Activated T-cell treated with anti-CD3 and anti-CD28 coated beads, Interleukin-2, amount 50 U/mL, for 4 hours (primary cell): ENCODE data around the gene DLL1. TPM values are rescaled to one million over a fixed set of nuclear protein-coding genes. Genes with fewer than 3 reads are reported as not detected.

Experiments used
- ATAC-seq, 2 donors: fragments of 200-7000 bp; cut with Tn5 transposase; one replicate each; pipeline ENCODE4 v1.10.0; 2021
- DNase-seq: peaks from one replicate; pipeline ENCODE4 v3.0.0-alpha.2; 2020
- H3K27me3 Mint-ChIP-seq: one replicate; pipeline ENCODE4 v1.8.0; 2021; ENCODE audit warnings: low read depth, mixed read lengths
- H3K36me3 Mint-ChIP-seq: one replicate; pipeline ENCODE4 v1.8.0; 2022; ENCODE audit warnings: mixed read lengths; ENCODE audit not compliant: insufficient read depth
- H3K4me1 Mint-ChIP-seq: one replicate; pipeline ENCODE4 v1.8.0; 2021; ENCODE audit warnings: low read depth, mixed read lengths
- H3K4me3 Mint-ChIP-seq: one replicate; pipeline ENCODE4 v1.8.0; 2021; ENCODE audit warnings: mild to moderate bottlenecking, moderate library complexity, mixed read lengths
- H3K9me3 Mint-ChIP-seq: one replicate; pipeline ENCODE4 v1.8.0; 2021; ENCODE audit warnings: mixed read lengths
- total RNA-seq, 3 donors: library from RNA; stranded (reverse); gene quantifications; one replicate each; pipeline ENCODE4 v1.2.1, GENCODE V29; 2021

Gene DLL1
- total RNA-seq, 3 donors from 2014 or later = 0.18 to 1.4 (median 1.0) TPM

DNA sequence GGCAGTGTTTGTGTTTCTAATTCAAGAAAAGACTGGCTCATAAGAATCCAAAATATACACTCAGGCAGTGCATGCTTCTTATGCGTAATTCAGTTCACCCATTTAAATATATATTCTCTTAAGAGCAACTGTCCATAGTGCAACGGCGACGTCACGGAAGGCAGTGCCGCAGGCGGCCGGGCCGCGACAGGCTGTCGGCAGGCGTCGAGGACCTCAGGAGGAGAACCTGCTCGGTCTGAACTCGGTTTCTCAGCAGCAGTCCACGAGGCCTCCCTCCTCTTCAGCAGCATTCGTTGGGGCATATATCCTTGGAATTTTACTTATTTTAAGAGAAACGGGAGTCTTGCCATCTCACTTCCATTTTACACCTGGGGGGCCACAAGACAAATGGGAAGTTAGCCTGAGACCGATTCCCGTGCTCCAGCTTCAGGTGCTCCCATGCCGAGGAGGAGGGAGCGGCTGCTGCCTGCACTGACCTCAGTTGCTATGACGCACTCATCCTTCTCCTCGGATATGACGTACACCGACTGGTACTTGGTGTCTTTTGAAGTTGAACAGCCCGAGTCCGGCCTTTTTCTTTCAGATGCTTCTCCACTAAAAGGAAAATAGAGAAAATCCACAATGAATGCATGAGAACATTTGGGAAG lies 8.2 kb downstream of the DLL1 start:
- H3K4me3 Mint-ChIP-seq = no peak overlapping the region
- peaks cover 10% of the 10 kb centered on the region for H3K27me3 Mint-ChIP-seq

GRCh38 chr6:170281331-170282292 lies 9.3 kb downstream of the DLL1 start:
- DNase-seq (no peak), ATAC-seq (no peak)
- peaks cover 3% of the 10 kb centered on the region for H3K36me3 Mint-ChIP-seq
- no peak overlapping the region for H3K4me3 Mint-ChIP-seq
- no peaks in the 10 kb centered on the region for H3K9me3 Mint-ChIP-seq
- peaks cover 9% of the 10 kb centered on the region for H3K27me3 Mint-ChIP-seq
- H3K4me1 Mint-ChIP-seq = peaks cover 25% of the 10 kb centered on the region

More for the DNA sequence above, 8.2 kb downstream of the DLL1 start:
- H3K4me1 Mint-ChIP-seq = peaks cover 22% of the 10 kb centered on the region
- no peaks in the 10 kb centered on the region for H3K9me3 Mint-ChIP-seq
- peaks cover 3% of the 10 kb centered on the region for H3K36me3 Mint-ChIP-seq
- DNase-seq (no peak), ATAC-seq (no peak)

- H3K36me3 Mint-ChIP-seq = peaks cover 3% of the 10 kb centered on the region
- H3K4me3 Mint-ChIP-seq = peak overlapping the region; percentile 37
- DNase-seq = no peak
- peaks cover 25% of the 10 kb centered on the region for H3K4me1 Mint-ChIP-seq
- H3K27me3 Mint-ChIP-seq = peaks cover 9% of the 10 kb centered on the region
- H3K9me3 Mint-ChIP-seq = no peaks in the 10 kb centered on the region
- ATAC-seq = peak; percentile 36 to 54
Measured at GRCh38 chr6:170280689-170281045, 10.2 kb downstream of the DLL1 start.

GRCh38 chr6:170279977-170280688 lies 10.7 kb downstream of the DLL1 start:
- ATAC-seq = peak; percentile 65 to 91
- peaks cover under 1% of the 10 kb centered on the region for H3K36me3 Mint-ChIP-seq
- peaks cover 5% of the 10 kb centered on the region for H3K27me3 Mint-ChIP-seq
- H3K9me3 Mint-ChIP-seq = no peaks in the 10 kb centered on the region
- H3K4me3 Mint-ChIP-seq = peak overlapping the region; percentile 37
- H3K4me1 Mint-ChIP-seq = peaks cover 25% of the 10 kb centered on the region
- peak; percentile 39 for DNase-seq

DNA sequence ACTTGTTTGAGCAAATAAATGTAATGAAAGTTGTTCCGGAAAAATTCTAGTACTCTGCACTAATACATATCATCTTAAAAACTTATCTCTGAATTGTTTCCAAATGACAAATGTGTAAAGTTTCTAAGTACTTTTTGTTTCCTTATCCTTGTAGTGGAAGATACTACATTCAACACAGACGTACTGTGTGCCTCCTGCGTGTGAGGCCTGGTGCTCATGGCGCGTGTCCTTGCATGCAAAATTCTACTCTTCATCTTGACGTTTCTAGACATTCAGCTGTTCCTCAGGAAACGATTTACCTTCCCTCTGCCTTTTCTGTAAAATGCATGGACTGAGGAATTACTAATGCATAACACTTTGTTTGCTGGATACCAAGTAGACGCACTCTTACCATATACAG lies 11.5 kb downstream of the DLL1 start:
- ATAC-seq (no peak), DNase-seq (no peak)
- H3K27me3 Mint-ChIP-seq = peaks cover 2% of the 10 kb centered on the region
- H3K36me3 Mint-ChIP-seq = no peaks in the 10 kb centered on the region
- no peaks in the 10 kb centered on the region for H3K9me3 Mint-ChIP-seq
- H3K4me1 Mint-ChIP-seq = peaks cover 25% of the 10 kb centered on the region
- no peak overlapping the region for H3K4me3 Mint-ChIP-seq

- Mint-ChIP-seq H3K27me3 (peaks cover 6% of the 10 kb centered on the region), H3K4me1 (peaks cover 26% of the 10 kb centered on the region), H3K36me3 (no peaks in the 10 kb centered on the region), H3K4me3 (no peak overlapping the region), H3K9me3 (no peaks in the 10 kb centered on the region)
- ATAC-seq (no peak), DNase-seq (no peak)
Measured at GRCh38 chr6:170278743-170279094, 12.2 kb downstream of the DLL1 start.

DNA sequence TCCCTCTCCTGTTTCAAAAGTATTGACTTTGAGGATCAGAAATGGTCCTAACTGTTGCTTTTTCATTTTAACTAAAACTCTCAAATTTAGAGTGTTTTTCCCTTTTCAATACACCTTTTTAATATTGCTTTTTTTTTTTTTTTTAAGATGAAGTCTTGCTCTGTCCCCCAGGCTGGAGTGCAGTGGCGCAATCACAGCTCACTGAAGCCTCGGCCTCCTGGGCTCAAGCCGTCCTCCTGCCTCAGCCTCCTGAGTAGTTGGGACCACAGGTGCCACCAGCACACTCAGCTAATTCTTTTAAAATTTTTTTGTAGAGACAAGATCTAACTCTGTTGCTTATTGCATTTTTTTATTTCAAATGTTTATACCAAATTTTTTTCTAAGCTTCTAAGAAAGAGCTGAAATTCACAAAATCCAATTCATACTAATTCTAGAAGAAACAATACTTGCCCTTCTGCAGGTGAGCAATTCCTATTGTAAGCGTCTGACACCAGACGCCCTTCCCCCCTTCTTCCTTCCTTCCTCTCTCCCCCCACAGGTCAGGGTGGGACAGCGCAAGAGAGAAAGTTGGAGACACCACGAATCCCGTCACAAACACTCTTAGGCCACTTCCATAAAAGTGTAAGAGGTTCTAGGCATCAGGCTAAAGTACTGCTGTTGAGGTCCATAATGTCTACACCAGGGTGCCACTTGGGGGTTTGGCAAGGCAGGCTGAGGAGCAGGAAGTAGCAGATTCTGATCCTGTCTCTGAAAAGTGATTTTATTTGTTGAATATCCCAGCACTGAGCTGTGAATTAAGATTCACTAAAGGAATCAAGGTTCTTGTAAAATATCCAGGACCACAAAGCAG lies 12.8 kb downstream of the DLL1 start:
- Mint-ChIP-seq H3K4me3 (no peak overlapping the region), H3K9me3 (no peaks in the 10 kb centered on the region), H3K4me1 (peaks cover 28% of the 10 kb centered on the region), H3K36me3 (peaks cover 2% of the 10 kb centered on the region), H3K27me3 (peaks cover 9% of the 10 kb centered on the region)
- ATAC-seq (peak in 1 of 2 donors; percentile 28), DNase-seq (no peak)

GRCh38 chr6:170276369-170277057 lies 14.4 kb downstream of the DLL1 start:
- H3K4me3 Mint-ChIP-seq = no peak overlapping the region
- DNase-seq (no peak), ATAC-seq (no peak)
- peaks cover 2% of the 10 kb centered on the region for H3K36me3 Mint-ChIP-seq
- H3K27me3 Mint-ChIP-seq = peaks cover 7% of the 10 kb centered on the region
- peaks cover 42% of the 10 kb centered on the region for H3K4me1 Mint-ChIP-seq
- H3K9me3 Mint-ChIP-seq = no peaks in the 10 kb centered on the region

- Mint-ChIP-seq H3K36me3 (peaks cover 2% of the 10 kb centered on the region), H3K9me3 (no peaks in the 10 kb centered on the region), H3K4me3 (no peak overlapping the region), H3K27me3 (peaks cover 7% of the 10 kb centered on the region), H3K4me1 (peaks cover 45% of the 10 kb centered on the region)
- ATAC-seq (no peak), DNase-seq (no peak)
Measured at GRCh38 chr6:170274713-170275560, 15.9 kb downstream of the DLL1 start.

- H3K4me3 Mint-ChIP-seq = no peak overlapping the region
- H3K36me3 Mint-ChIP-seq = peaks cover 2% of the 10 kb centered on the region
- no peak for DNase-seq
- no peaks in the 10 kb centered on the region for H3K9me3 Mint-ChIP-seq
- peaks cover 33% of the 10 kb centered on the region for H3K4me1 Mint-ChIP-seq
- H3K27me3 Mint-ChIP-seq = peaks cover 10% of the 10 kb centered on the region
- no peak for ATAC-seq
Measured at GRCh38 chr6:170273681-170274080, 17.2 kb downstream of the DLL1 start.

DNA sequence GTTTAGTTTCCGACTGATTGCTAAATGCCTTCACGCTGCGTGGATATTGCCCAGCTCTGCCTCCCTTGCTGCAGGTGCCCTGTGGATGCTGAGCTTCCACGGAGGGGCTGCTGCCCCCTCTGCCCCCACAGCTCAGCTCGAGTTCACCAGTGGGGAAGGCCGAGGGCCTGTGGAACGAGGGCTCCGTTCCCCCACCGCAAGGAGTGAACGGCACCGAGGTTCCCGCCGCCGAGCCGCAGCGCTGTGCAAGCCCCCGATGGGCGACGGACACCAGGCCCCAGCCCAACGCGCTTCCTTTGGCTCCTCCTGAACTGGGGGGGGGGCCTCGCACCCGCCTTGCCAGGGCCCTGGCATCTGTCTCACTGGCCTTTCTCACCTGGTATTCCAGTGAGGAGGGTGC lies 17.7 kb downstream of the DLL1 start:
- Mint-ChIP-seq H3K27me3 (peaks cover 10% of the 10 kb centered on the region), H3K4me1 (peaks cover 28% of the 10 kb centered on the region), H3K9me3 (no peaks in the 10 kb centered on the region), H3K4me3 (no peak overlapping the region), H3K36me3 (peaks cover 2% of the 10 kb centered on the region)
- ATAC-seq (no peak), DNase-seq (no peak)

- no peaks in the 10 kb centered on the region for H3K9me3 Mint-ChIP-seq
- ATAC-seq (no peak), DNase-seq (no peak)
- peak overlapping the region; percentile 78 for H3K4me3 Mint-ChIP-seq
- peaks cover 16% of the 10 kb centered on the region for H3K27me3 Mint-ChIP-seq
- H3K36me3 Mint-ChIP-seq = peaks cover 2% of the 10 kb centered on the region
- peaks cover 23% of the 10 kb centered on the region for H3K4me1 Mint-ChIP-seq
Measured at GRCh38 chr6:170272341-170273065, 18.4 kb downstream of the DLL1 start.
